ENCODE measurements around the gene LRRC7. TPM values are rescaled to one million over a fixed set of nuclear protein-coding genes. Genes with fewer than 3 reads are reported as not detected.

The LRRC7 gene
- total RNA-seq, 4 donors from 2014 or later: 0.62 to 2.1 (median 1.3) TPM

DNA sequence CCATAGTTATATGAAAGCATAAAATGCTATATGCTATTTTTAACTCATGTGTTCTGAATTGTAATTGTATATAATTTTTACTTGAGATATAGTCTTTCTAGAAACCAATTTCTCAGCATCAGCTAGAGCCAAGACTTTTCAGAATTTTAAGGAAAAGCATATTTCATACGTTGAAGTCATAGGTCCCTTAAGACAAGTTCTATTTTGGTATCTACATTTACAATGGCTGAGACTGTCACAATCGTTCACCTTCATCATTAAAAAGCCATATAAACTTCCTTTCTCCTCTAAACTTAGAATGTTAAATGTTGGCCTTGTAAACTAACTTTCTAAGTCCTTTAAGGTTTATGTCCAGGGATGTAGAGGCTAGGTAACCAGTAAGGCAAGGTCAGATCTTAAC is 533.5 kb downstream of the LRRC7 start:
- in situ Hi-C loops (cut with MboI; ENCODE audit: low sequenced_read_pairs in 4 of 4) (no loop called here), intact Hi-C loops (cut with DNase I; ENCODE audit: low total_unique reads) (no loop called here)
- H3K36me3 ChIP-seq: no peaks in the 10 kb centered on the region
- no peak for TF ChIP-seq POLR2A (IDR thresholded peaks at IDR 0.05)
- TF ChIP-seq, protein P1, sequence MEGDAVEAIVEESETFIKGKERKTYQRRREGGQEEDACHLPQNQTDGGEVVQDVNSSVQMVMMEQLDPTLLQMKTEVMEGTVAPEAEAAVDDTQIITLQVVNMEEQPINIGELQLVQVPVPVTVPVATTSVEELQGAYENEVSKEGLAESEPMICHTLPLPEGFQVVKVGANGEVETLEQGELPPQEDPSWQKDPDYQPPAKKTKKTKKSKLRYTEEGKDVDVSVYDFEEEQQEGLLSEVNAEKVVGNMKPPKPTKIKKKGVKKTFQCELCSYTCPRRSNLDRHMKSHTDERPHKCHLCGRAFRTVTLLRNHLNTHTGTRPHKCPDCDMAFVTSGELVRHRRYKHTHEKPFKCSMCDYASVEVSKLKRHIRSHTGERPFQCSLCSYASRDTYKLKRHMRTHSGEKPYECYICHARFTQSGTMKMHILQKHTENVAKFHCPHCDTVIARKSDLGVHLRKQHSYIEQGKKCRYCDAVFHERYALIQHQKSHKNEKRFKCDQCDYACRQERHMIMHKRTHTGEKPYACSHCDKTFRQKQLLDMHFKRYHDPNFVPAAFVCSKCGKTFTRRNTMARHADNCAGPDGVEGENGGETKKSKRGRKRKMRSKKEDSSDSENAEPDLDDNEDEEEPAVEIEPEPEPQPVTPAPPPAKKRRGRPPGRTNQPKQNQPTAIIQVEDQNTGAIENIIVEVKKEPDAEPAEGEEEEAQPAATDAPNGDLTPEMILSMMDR (IDR thresholded peaks at IDR 0.05 in 4 of 5, conservative IDR thresholded peaks at IDR 0.05 in 1 of 5): no peak
- no peak overlapping the region for H3K4me3 ChIP-seq
- no peak overlapping the region for H3K27ac ChIP-seq
- H3K4me1 ChIP-seq: no peaks in the 10 kb centered on the region
- ATAC-seq (no peak), DNase-seq (no peak)
- no peaks in the 10 kb centered on the region for H3K27me3 ChIP-seq
- H3K9me3 ChIP-seq: no peaks in the 10 kb centered on the region

DNA sequence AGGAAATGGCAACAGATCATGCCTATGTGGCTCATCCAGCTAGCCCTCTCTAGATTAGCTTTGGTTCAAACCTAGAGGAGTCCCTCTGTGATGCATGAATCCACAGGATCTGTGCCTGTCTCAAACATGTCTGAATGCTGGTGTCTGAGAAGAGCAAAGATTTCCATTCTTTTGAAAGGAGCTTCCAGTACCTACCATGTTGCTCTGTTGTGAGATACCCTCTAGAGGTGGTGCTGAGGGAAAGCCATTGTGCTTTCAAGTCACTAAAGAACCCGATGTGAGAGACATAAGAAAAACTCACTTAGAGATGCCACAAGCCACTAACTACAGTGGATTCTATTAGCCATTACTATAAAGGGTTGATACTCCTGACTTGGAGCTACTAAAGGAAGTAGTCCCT is 534.1 kb downstream of the LRRC7 start:
- no peaks in the 10 kb centered on the region for H3K4me1 ChIP-seq
- no peak overlapping the region for H3K27ac ChIP-seq
- DNase-seq (no peak), ATAC-seq (no peak)
- in situ Hi-C loops (cut with MboI; ENCODE audit: low sequenced_read_pairs in 4 of 4): no loop called here
- H3K36me3 ChIP-seq: no peaks in the 10 kb centered on the region
- TF ChIP-seq, protein P1 (IDR thresholded peaks at IDR 0.05 in 4 of 5, conservative IDR thresholded peaks at IDR 0.05 in 1 of 5): no peak
- no peak for TF ChIP-seq POLR2A (IDR thresholded peaks at IDR 0.05)
- intact Hi-C loops (cut with DNase I; ENCODE audit: low total_unique reads): no loop called here
- no peaks in the 10 kb centered on the region for H3K9me3 ChIP-seq
- no peak overlapping the region for H3K4me3 ChIP-seq
- H3K27me3 ChIP-seq: no peaks in the 10 kb centered on the region

DNA sequence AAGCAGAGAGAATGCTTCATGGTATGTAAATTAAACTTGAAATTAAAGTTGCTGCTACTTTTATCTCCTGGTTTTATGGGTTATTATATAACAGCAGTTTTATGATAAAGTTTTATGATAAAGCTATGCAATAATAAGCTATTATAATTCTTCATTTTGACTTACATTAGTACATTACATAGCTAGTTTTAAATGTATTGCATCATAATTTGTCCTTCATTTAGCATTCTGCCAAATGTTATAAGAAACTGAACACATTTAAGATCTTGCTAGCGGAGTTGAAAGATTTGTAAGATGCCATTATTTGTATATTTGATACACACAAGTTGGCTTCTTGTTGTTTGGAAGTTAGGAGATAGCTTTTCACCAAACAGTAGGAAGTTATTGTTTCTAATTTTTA is 536.0 kb downstream of the LRRC7 start:
- intact Hi-C loops (cut with DNase I; ENCODE audit: low total_unique reads): no loop called here
- TF ChIP-seq POLR2A (IDR thresholded peaks at IDR 0.05): no peak
- TF ChIP-seq, protein P1 (IDR thresholded peaks at IDR 0.05 in 4 of 5, conservative IDR thresholded peaks at IDR 0.05 in 1 of 5): no peak
- Histone ChIP-seq H3K4me1 (no peaks in the 10 kb centered on the region), H3K9me3 (no peaks in the 10 kb centered on the region), H3K4me3 (no peak overlapping the region), H3K27me3 (no peaks in the 10 kb centered on the region), H3K36me3 (no peaks in the 10 kb centered on the region), H3K27ac (no peak overlapping the region)
- no peak for DNase-seq
- in situ Hi-C loops (cut with MboI; ENCODE audit: low sequenced_read_pairs in 4 of 4): no loop called here
- no peak for ATAC-seq

- Histone ChIP-seq H3K4me1 (no peaks in the 10 kb centered on the region), H3K4me3 (no peak overlapping the region), H3K27me3 (no peaks in the 10 kb centered on the region), H3K9me3 (no peaks in the 10 kb centered on the region), H3K36me3 (no peaks in the 10 kb centered on the region), H3K27ac (no peak overlapping the region)
- in situ Hi-C loops (cut with MboI; ENCODE audit: low sequenced_read_pairs in 4 of 4) (no loop called here), intact Hi-C loops (cut with DNase I; ENCODE audit: low total_unique reads) (no loop called here)
- DNase-seq (no peak), ATAC-seq (no peak)
- TF ChIP-seq, protein P1 (IDR thresholded peaks at IDR 0.05 in 4 of 5, conservative IDR thresholded peaks at IDR 0.05 in 1 of 5): no peak
- TF ChIP-seq POLR2A (IDR thresholded peaks at IDR 0.05): no peak
Observed at GRCh38 chr1:70109241-70109640, 541.5 kb downstream of the LRRC7 start.

- DNase-seq: no peak
- Histone ChIP-seq H3K4me1 (no peaks in the 10 kb centered on the region), H3K27ac (no peak overlapping the region), H3K27me3 (no peaks in the 10 kb centered on the region), H3K4me3 (no peak overlapping the region), H3K36me3 (no peaks in the 10 kb centered on the region), H3K9me3 (no peaks in the 10 kb centered on the region)
- in situ Hi-C loops (cut with MboI; ENCODE audit: low sequenced_read_pairs in 4 of 4) (no loop called here), intact Hi-C loops (cut with DNase I; ENCODE audit: low total_unique reads) (no loop called here)
- no peak for ATAC-seq
- no peak for TF ChIP-seq POLR2A (IDR thresholded peaks at IDR 0.05)
- TF ChIP-seq, protein P1 (IDR thresholded peaks at IDR 0.05 in 4 of 5, conservative IDR thresholded peaks at IDR 0.05 in 1 of 5): no peak
Observed at GRCh38 chr1:70112838-70113237, 545.1 kb downstream of the LRRC7 start.

Measured in gastrocnemius medialis (tissue), 4 donors.